ENCODE measurements around the gene CST1. TPM values are rescaled to one million over a fixed set of nuclear protein-coding genes. Genes with fewer than 3 reads are reported as not detected.

Gene CST1
- total and polyA plus RNA-seq, 4 donors, result not detected

DNA sequence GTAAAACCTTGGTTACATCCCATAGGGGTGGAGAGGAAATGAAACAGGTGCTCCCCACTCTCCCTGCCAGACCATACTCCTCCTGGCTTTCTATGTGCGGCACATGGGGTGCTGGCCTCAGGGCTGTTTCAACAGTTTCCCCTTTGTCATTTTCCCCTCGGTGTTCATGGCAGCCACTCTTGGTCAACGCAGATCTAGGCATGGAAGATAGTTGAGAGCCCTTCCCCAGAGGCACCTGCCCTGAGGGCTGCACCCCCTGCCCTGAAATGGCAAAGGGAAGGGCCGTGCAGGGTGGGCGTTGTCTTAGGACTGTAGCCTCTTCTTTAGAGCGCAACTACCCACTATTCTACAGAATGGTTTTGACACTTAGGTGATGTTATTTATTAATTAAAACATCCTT lies 4.4 kb downstream of the CST1 start:
- no peaks in the 10 kb centered on the region for H3K4me1 ChIP-seq (ENCODE audit: control insufficient read depth in 4 of 4, insufficient read depth in 4 of 4, low read length in 3 of 4)
- no peak overlapping the region for H3K27ac ChIP-seq (ENCODE audit: low read depth in 1 of 2, low read length in 2 of 2)
- H3K27me3 ChIP-seq (ENCODE audit: control insufficient read depth in 4 of 4, insufficient read depth in 4 of 4, low read length in 3 of 4), result no peaks in the 10 kb centered on the region
- TF ChIP-seq FOXA1 (IDR thresholded peaks at IDR 0.05) (no peak), MAX (IDR thresholded peaks at IDR 0.05) (no peak), RAD21 (IDR thresholded peaks at IDR 0.05) (no peak), HNF4G (IDR thresholded peaks at IDR 0.05) (no peak), NR2F2 (IDR thresholded peaks at IDR 0.05) (no peak), FOXA2 (IDR thresholded peaks at IDR 0.05) (no peak), HNF4A (conservative IDR thresholded peaks at IDR 0.05) (no peak), RXRA (IDR thresholded peaks at IDR 0.05) (no peak), YY1 (IDR thresholded peaks at IDR 0.05) (no peak), GABPA (IDR thresholded peaks at IDR 0.05 in 1 of 2, conservative IDR thresholded peaks at IDR 0.05 in 1 of 2) (no peak), SP1 (IDR thresholded peaks at IDR 0.05) (no peak), TAF1 (conservative IDR thresholded peaks at IDR 0.05) (no peak), EGR1 (IDR thresholded peaks at IDR 0.05; ENCODE audit: low read depth in 2 of 2) (no peak), ATF3 (IDR thresholded peaks at IDR 0.05) (no peak), JUND (IDR thresholded peaks at IDR 0.05) (no peak)
- TF ChIP-seq, protein P1, sequence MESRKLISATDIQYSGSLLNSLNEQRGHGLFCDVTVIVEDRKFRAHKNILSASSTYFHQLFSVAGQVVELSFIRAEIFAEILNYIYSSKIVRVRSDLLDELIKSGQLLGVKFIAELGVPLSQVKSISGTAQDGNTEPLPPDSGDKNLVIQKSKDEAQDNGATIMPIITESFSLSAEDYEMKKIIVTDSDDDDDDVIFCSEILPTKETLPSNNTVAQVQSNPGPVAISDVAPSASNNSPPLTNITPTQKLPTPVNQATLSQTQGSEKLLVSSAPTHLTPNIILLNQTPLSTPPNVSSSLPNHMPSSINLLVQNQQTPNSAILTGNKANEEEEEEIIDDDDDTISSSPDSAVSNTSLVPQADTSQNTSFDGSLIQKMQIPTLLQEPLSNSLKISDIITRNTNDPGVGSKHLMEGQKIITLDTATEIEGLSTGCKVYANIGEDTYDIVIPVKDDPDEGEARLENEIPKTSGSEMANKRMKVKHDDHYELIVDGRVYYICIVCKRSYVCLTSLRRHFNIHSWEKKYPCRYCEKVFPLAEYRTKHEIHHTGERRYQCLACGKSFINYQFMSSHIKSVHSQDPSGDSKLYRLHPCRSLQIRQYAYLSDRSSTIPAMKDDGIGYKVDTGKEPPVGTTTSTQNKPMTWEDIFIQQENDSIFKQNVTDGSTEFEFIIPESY (IDR thresholded peaks at IDR 0.05), result no peak
- TF ChIP-seq, protein P2, sequence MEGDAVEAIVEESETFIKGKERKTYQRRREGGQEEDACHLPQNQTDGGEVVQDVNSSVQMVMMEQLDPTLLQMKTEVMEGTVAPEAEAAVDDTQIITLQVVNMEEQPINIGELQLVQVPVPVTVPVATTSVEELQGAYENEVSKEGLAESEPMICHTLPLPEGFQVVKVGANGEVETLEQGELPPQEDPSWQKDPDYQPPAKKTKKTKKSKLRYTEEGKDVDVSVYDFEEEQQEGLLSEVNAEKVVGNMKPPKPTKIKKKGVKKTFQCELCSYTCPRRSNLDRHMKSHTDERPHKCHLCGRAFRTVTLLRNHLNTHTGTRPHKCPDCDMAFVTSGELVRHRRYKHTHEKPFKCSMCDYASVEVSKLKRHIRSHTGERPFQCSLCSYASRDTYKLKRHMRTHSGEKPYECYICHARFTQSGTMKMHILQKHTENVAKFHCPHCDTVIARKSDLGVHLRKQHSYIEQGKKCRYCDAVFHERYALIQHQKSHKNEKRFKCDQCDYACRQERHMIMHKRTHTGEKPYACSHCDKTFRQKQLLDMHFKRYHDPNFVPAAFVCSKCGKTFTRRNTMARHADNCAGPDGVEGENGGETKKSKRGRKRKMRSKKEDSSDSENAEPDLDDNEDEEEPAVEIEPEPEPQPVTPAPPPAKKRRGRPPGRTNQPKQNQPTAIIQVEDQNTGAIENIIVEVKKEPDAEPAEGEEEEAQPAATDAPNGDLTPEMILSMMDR (IDR thresholded peaks at IDR 0.05; ENCODE audit: low read depth, low read length, missing input control), result no peak
- TF ChIP-seq, protein P3, sequence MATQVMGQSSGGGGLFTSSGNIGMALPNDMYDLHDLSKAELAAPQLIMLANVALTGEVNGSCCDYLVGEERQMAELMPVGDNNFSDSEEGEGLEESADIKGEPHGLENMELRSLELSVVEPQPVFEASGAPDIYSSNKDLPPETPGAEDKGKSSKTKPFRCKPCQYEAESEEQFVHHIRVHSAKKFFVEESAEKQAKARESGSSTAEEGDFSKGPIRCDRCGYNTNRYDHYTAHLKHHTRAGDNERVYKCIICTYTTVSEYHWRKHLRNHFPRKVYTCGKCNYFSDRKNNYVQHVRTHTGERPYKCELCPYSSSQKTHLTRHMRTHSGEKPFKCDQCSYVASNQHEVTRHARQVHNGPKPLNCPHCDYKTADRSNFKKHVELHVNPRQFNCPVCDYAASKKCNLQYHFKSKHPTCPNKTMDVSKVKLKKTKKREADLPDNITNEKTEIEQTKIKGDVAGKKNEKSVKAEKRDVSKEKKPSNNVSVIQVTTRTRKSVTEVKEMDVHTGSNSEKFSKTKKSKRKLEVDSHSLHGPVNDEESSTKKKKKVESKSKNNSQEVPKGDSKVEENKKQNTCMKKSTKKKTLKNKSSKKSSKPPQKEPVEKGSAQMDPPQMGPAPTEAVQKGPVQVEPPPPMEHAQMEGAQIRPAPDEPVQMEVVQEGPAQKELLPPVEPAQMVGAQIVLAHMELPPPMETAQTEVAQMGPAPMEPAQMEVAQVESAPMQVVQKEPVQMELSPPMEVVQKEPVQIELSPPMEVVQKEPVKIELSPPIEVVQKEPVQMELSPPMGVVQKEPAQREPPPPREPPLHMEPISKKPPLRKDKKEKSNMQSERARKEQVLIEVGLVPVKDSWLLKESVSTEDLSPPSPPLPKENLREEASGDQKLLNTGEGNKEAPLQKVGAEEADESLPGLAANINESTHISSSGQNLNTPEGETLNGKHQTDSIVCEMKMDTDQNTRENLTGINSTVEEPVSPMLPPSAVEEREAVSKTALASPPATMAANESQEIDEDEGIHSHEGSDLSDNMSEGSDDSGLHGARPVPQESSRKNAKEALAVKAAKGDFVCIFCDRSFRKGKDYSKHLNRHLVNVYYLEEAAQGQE (IDR thresholded peaks at IDR 0.05), result no peak
- no peak overlapping the region for H3K4me3 ChIP-seq (ENCODE audit: low read depth in 1 of 3, low read length in 3 of 3)
- no peak overlapping the region for H3K9ac ChIP-seq (ENCODE audit: low read depth in 1 of 2, low read length in 2 of 2)
- H3K36me3 ChIP-seq (ENCODE audit: control insufficient read depth in 4 of 4, insufficient read depth in 3 of 4, low read depth in 1 of 4, low read length in 3 of 4), result no peaks in the 10 kb centered on the region
- no peak for DNase-seq (ENCODE audit: low spot score)
- 63% methylated on average over 6 of the region's 6 CpGs for WGBS
- no peaks in the 10 kb centered on the region for H3K9me3 ChIP-seq (ENCODE audit: control insufficient read depth in 4 of 4, low read length in 3 of 4)

All from liver (tissue), 9 donors.